ENCODE results near the gene SSRP1. TPM values are rescaled to one million over a fixed set of nuclear protein-coding genes. Genes with fewer than 3 reads are reported as not detected.

SSRP1 gene
- polyA plus RNA-seq, 1 donor from 2014 or later, result 84.7 TPM

DNA sequence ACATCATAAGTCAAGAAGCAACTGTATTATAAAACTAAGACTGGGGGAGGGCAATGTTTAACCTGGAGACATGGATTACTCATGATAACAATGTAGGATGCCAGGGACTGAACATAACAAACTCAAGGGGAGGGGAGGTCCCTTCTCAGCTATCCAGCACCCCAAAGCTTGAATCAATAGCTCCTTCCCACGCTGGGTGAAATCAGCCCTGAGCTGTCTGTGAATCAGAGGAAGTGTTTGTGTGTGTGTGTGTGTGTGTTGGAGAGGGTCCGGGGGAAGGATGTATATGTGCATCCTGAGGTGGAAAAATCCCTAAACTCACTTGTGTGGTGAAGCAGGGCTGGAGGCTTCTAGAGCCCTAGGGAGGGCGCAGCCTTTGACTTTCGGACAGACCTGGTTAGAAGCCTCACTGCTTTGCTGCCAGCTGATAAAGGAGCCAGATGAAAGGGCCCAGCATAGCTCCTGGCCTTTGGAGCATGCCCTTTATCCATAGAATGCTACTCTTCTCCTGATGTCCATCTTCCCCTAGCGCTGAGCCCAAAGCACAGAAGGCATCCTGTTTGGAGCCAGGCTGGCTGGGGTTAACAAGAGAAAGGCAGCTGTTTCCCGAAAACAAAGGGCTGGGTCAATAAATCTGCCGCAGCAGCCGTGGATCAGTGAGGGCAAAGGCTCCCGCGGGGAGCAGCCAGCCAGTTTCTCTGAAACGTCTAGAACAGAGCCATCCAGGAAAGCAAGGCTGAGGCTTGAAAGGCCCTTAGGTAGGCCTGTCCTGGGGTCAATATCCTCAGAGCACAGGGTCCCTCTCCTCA, 46.7 kb downstream of the SSRP1 start:
- Histone ChIP-seq H3K9me2 (ENCODE audit: insufficient read depth, low read length) (no peaks in the 10 kb centered on the region), H4K20me1 (ENCODE audit: insufficient read depth) (no peaks in the 10 kb centered on the region), H3F3A (ENCODE audit: insufficient read depth, low read length, poor library complexity, severe bottlenecking) (no peaks in the 10 kb centered on the region), H3K4me3 (ENCODE audit: low read length) (no peak overlapping the region), H3K79me2 (replicated peaks; ENCODE audit: insufficient read depth, low read length) (no peaks in the 10 kb centered on the region), H2AFZ (ENCODE audit: low read depth, low read length) (no peak overlapping the region), H3K36me3 (ENCODE audit: insufficient read depth, low read length) (no peaks in the 10 kb centered on the region), H3K27ac (ENCODE audit: low read length) (no peak overlapping the region), H3K9me3 (ENCODE audit: low read length) (no peaks in the 10 kb centered on the region), H3K9ac (ENCODE audit: low read length) (no peak overlapping the region), H3K4me2 (ENCODE audit: low read length) (no peak overlapping the region), H3K27me3 (ENCODE audit: insufficient read depth, low read depth, low read length) (no peaks in the 10 kb centered on the region)
- no peak for TF ChIP-seq MXI1 (conservative IDR thresholded peaks at IDR 0.05; ENCODE audit: poor library complexity, severe bottlenecking)
- no peak for TF ChIP-seq CTCF (IDR thresholded peaks at IDR 0.05; ENCODE audit: poor library complexity, severe bottlenecking)
- no peak for TF ChIP-seq EZH2 (IDR thresholded peaks at IDR 0.05; ENCODE audit: borderline replicate concordance, insufficient read depth, low read length, poor library complexity, severe bottlenecking)
- TF ChIP-seq RAD21 (conservative IDR thresholded peaks at IDR 0.05), result no peak
- no peak for TF ChIP-seq EP300 (conservative IDR thresholded peaks at IDR 0.05; ENCODE audit: poor library complexity, severe bottlenecking)
- TF ChIP-seq SMC3 (conservative IDR thresholded peaks at IDR 0.05; ENCODE audit: poor library complexity), result no peak
- TF ChIP-seq, protein P1, sequence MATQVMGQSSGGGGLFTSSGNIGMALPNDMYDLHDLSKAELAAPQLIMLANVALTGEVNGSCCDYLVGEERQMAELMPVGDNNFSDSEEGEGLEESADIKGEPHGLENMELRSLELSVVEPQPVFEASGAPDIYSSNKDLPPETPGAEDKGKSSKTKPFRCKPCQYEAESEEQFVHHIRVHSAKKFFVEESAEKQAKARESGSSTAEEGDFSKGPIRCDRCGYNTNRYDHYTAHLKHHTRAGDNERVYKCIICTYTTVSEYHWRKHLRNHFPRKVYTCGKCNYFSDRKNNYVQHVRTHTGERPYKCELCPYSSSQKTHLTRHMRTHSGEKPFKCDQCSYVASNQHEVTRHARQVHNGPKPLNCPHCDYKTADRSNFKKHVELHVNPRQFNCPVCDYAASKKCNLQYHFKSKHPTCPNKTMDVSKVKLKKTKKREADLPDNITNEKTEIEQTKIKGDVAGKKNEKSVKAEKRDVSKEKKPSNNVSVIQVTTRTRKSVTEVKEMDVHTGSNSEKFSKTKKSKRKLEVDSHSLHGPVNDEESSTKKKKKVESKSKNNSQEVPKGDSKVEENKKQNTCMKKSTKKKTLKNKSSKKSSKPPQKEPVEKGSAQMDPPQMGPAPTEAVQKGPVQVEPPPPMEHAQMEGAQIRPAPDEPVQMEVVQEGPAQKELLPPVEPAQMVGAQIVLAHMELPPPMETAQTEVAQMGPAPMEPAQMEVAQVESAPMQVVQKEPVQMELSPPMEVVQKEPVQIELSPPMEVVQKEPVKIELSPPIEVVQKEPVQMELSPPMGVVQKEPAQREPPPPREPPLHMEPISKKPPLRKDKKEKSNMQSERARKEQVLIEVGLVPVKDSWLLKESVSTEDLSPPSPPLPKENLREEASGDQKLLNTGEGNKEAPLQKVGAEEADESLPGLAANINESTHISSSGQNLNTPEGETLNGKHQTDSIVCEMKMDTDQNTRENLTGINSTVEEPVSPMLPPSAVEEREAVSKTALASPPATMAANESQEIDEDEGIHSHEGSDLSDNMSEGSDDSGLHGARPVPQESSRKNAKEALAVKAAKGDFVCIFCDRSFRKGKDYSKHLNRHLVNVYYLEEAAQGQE (IDR thresholded peaks at IDR 0.05; ENCODE audit: borderline replicate concordance), result no peak
- TF ChIP-seq TAF1 (IDR thresholded peaks at IDR 0.05; ENCODE audit: low read depth), result no peak
- TF ChIP-seq POLR2AphosphoS5 (IDR thresholded peaks at IDR 0.05), result no peak

DNA sequence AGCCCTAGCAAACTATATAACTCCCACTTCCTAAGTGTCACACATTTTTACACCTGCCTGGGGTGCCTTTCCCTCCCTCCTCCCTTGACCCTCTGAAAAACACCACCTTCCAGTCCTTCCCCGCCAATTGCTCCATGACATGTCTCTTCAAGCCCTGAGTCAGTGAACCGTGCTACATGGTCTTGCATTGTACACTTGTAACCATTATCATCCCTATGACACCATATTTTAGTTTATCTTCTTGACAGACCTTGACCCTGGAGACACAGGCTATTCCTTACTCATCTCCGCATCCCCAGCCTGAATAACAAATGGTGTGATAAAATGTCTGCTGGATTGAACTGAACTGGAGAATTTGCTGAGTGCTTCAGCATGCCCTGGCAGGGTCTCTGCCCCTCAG, 47.8 kb downstream of the SSRP1 start:
- H3K9ac ChIP-seq (ENCODE audit: low read length), result no peak overlapping the region
- no peaks in the 10 kb centered on the region for H4K20me1 ChIP-seq (ENCODE audit: insufficient read depth)
- no peaks in the 10 kb centered on the region for H3K36me3 ChIP-seq (ENCODE audit: insufficient read depth, low read length)
- no peak overlapping the region for H3K4me3 ChIP-seq (ENCODE audit: low read length)
- no peaks in the 10 kb centered on the region for H3K27me3 ChIP-seq (ENCODE audit: insufficient read depth, low read depth, low read length)
- H3K79me2 ChIP-seq (replicated peaks; ENCODE audit: insufficient read depth, low read length), result no peaks in the 10 kb centered on the region
- H3F3A ChIP-seq (ENCODE audit: insufficient read depth, low read length, poor library complexity, severe bottlenecking), result no peaks in the 10 kb centered on the region
- H2AFZ ChIP-seq (ENCODE audit: low read depth, low read length), result no peak overlapping the region
- TF ChIP-seq POLR2AphosphoS5 (IDR thresholded peaks at IDR 0.05) (no peak), EZH2 (IDR thresholded peaks at IDR 0.05; ENCODE audit: borderline replicate concordance, insufficient read depth, low read length, poor library complexity, severe bottlenecking) (no peak), MXI1 (conservative IDR thresholded peaks at IDR 0.05; ENCODE audit: poor library complexity, severe bottlenecking) (no peak), RAD21 (conservative IDR thresholded peaks at IDR 0.05) (no peak), EP300 (conservative IDR thresholded peaks at IDR 0.05; ENCODE audit: poor library complexity, severe bottlenecking) (no peak), SMC3 (conservative IDR thresholded peaks at IDR 0.05; ENCODE audit: poor library complexity) (no peak), TAF1 (IDR thresholded peaks at IDR 0.05; ENCODE audit: low read depth) (no peak), CTCF (IDR thresholded peaks at IDR 0.05; ENCODE audit: poor library complexity, severe bottlenecking) (no peak)
- TF ChIP-seq, protein P1 (IDR thresholded peaks at IDR 0.05; ENCODE audit: borderline replicate concordance), result no peak
- no peak overlapping the region for H3K27ac ChIP-seq (ENCODE audit: low read length)
- no peaks in the 10 kb centered on the region for H3K9me2 ChIP-seq (ENCODE audit: insufficient read depth, low read length)
- no peaks in the 10 kb centered on the region for H3K9me3 ChIP-seq (ENCODE audit: low read length)
- no peak overlapping the region for H3K4me2 ChIP-seq (ENCODE audit: low read length)

Data from neural cell (in vitro differentiated cells).